ENCODE results near the gene BRAF. TPM values are rescaled to one million over a fixed set of nuclear protein-coding genes. Genes with fewer than 3 reads are reported as not detected.

The BRAF gene
- total RNA-seq, 4 donors from 2014 or later = 37.1 to 56.9 (median 45.3) TPM

- TF ChIP-seq CTCF (IDR thresholded peaks at IDR 0.05; ENCODE audit: low read depth) = no peak
Measured at GRCh38 chr7:140940898-140941297, 16.2 kb upstream of the BRAF start.

- no peak for TF ChIP-seq CTCF (IDR thresholded peaks at IDR 0.05; ENCODE audit: low read depth)
Measured at GRCh38 chr7:140937702-140938264, 13.1 kb upstream of the BRAF start.

GRCh38 chr7:140928491-140929309 is 4.0 kb upstream of the BRAF start:
- TF ChIP-seq CTCF (IDR thresholded peaks at IDR 0.05; ENCODE audit: low read depth) = no peak

GRCh38 chr7:140927351-140927750 is 2.6 kb upstream of the BRAF start:
- no peak for TF ChIP-seq CTCF (IDR thresholded peaks at IDR 0.05; ENCODE audit: low read depth)

- TF ChIP-seq CTCF (IDR thresholded peaks at IDR 0.05; ENCODE audit: low read depth) = no peak
Measured at GRCh38 chr7:140926021-140926817, 1.5 kb upstream of the BRAF start.

GRCh38 chr7:140924019-140924820 is 509 bp downstream of the BRAF start:
- no peak for TF ChIP-seq CTCF (IDR thresholded peaks at IDR 0.05; ENCODE audit: low read depth)
